NOMO-1 treated with DMSO at 0.1 percent for 48 hours (cell line): ENCODE data around the gene IQCN.

Source experiments
- DNase-seq: peaks from one replicate; lab custom pipeline; 2025; ENCODE audit not compliant: unreplicated experiment; lab: John Stamatoyannopoulos, UW

Gene IQCN, protein sequence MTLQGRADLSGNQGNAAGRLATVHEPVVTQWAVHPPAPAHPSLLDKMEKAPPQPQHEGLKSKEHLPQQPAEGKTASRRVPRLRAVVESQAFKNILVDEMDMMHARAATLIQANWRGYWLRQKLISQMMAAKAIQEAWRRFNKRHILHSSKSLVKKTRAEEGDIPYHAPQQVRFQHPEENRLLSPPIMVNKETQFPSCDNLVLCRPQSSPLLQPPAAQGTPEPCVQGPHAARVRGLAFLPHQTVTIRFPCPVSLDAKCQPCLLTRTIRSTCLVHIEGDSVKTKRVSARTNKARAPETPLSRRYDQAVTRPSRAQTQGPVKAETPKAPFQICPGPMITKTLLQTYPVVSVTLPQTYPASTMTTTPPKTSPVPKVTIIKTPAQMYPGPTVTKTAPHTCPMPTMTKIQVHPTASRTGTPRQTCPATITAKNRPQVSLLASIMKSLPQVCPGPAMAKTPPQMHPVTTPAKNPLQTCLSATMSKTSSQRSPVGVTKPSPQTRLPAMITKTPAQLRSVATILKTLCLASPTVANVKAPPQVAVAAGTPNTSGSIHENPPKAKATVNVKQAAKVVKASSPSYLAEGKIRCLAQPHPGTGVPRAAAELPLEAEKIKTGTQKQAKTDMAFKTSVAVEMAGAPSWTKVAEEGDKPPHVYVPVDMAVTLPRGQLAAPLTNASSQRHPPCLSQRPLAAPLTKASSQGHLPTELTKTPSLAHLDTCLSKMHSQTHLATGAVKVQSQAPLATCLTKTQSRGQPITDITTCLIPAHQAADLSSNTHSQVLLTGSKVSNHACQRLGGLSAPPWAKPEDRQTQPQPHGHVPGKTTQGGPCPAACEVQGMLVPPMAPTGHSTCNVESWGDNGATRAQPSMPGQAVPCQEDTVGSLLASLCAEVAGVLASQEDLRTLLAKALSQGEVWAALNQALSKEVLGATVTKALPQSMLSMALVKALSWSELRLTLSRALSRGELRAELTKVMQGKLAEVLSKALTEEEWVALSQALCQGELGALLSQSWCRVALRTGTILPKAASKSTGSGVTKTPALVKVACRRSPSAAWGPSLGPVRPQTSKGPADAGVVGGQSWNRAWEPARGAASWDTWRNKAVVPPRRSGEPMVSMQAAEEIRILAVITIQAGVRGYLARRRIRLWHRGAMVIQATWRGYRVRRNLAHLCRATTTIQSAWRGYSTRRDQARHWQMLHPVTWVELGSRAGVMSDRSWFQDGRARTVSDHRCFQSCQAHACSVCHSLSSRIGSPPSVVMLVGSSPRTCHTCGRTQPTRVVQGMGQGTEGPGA (N-terminal part only)

GRCh38 chr19:18274219-18274780, at the start of gene IQCN:
IQCN (minus strand) TSS chr19:18274452; CDS start chr19:18269478, 4,974 bp downstream.
- DNase-seq, result peak; percentile 29

DNA sequence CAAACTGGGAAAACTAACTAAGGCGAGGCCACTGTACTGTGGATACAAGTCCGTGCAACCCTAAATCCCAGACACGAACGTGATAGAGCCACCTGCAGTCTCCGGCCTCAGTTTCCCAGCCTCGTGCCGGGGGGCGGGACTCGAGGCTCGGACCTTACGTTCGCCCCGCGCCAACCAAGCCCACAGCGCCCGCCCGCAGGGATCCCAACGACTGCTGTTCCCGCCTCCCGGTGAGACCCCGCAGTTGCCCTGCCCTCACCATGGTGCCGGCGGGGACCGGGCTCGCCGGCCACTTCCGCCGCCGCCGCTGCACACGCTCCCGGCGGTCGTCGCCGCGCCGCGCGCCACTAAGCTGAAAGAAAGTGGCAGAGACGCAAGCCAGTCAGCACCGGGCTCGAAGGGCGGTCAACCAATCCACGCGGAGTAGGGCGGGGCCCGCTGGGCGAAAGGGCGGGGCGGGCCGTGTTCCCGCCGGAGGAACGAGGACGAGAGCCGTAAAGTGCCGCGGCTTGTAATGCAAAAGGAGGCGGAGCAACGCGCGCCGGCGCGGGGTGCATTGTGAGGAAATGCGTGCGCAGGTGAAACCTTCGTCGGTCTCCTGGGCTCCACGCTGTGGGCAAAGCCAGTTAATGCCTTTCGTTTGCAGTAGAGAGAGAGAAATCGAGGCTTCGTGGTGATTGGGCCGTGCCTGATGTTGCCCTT, 48.7 kb upstream of the IQCN start, which contains the start of gene LSM4:
Gene LSM4 (minus strand): TSS at position 318 of the 702 bp plus-strand sequence. CDS start 56 bp downstream, at position 262.
- peak; percentile 98 for DNase-seq

DNA sequence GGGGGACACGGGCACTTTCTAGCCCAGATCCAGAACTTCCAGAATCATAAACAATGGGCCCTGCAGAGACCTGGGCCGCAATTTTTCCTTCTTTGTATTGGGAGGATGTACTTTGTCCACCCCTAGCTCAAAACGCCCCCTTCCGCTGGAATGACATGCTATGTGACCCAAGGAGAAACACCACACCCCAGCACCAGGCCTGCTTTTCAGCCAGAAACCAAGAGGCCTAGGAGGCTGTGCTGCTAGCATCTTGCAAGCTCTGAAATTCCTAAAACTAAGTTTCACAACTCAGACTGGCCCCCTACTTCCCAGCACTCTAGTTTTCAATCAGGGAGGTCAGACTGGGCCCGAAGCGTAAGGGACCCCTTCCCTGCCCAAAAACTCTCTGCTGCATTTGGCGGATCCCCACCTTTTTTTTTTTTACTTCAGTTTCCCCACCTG, 48.1 kb upstream of the IQCN start:
- DNase-seq, result peak; percentile 50

GRCh38 chr19:18321734-18322102, 47.5 kb upstream of the IQCN start:
- peak; percentile 59 for DNase-seq

DNA sequence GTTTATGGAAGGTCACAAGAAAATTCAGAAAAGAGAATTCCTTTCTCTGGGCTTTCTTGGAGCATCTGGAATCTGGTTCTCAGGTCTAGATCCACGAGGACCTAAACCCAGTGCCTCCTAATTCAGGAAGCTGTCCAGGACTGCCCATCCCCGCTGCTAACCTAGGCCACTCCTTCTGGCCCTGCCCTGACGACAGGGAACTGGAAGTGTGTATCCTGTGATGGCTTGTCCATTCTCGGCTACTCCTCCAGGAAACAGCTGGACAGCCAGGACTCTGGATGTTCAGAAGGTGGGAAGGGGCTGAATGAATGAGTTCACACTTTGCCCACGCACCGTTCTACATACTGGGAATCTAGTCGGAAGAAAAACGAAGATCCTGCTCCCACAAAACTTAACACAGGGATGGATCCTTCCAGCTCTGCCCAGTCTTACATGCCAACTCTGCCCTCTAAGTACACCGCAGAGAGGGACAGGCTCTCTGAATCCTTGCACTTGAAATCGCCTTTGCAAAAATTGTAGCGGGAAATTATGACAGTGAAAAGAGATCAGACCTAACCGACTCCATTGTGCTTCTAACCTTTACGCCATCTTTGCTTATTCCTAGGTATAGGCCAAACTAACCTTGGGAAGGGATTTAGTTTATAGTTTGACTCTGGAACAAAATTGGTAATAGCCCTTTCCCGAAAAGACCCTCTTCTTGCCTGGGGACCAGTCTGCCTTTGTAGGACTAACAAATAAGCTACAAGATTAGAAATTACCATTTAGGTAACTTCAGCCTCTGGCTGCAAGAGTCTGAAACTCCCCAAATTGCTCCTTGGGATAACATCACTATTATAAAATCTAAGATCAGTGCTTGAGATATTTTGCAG, 46.8 kb upstream of the IQCN start:
- DNase-seq, result no peak

DNA sequence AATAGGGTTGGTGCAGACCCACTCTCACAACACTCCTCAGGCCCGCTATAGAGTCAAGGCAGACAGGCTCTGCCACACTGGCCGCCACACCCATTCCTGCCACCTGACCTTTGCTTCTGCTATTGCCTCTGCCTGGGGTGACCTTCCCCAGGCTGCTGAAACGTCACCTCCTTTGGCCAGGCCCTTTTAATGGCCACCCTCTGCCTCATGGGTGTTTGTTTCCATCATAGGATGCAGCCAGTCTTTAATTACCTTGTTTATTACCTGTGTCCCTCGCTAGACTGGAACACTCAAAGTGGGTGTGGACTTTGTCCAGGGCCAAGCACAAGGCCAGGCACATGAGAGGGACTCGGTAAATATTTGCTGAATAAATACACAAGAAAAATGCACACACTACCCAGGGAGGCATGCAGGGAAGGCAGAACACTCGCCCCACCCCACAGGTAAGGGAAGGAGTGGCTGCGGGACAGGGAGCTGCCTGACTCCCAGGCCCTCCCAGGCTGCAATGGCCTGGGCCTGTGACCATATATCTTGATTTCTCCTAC, 45.4 kb upstream of the IQCN start:
- no peak for DNase-seq

DNA sequence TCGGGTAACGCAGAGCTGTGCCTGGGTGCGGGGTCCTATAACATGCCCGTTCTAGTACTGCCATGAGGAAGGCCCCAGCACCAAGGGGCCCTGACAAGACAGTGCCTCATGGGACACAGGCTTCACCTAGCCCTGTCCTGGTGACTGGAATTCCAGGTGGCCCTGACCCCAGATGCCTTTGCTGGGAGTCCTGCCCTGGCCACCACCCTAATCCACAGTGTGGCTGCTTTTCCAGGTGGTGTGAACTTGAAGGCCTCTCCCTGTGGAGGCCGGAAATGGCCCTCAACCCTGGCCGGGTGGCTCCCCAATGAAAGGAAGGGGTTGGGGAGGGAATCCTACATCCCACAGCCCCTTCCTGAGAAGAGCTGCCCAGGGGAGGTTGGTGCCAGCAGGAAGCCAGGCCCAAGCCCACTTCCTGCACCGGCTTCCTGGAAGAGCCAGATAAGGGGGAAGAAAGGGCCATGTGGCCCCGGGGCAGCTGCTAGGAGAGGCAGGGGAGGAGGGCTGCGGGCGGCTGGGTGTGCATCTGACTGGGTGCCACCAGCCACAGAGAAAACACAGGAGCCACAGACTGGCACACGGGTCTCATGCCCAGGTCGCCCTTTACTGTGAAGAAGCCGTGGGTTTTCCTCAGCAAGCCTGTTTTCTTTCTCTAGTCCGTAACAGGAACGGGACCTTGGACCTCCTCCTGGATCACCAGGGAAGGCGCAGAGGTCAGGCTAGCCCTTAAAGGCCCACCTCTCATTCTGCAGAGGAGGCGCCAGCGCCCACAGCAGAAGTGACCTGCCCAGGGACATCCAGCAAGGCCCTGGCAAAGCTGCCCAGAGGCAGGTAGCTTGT, 43.9 kb upstream of the IQCN start:
- DNase-seq, result no peak

DNA sequence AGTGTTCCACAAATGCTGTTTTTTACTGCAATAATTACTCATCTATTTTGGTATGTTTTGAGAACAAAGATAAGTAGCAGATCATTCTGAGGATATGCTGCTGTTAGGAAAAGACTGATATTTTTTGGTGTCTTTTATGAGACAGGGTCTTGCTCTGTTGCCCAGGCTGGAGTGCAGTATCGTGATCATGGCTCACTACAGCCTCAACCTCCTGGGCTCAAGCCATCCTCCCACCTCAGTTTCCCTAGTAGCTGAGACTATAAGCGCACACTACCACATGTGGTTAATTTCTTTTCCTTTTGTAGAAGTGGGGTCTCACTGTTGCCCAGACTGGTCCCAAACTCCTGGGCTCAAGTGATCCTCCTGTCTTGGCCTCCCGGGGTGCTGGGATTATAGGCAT, 39.1 kb upstream of the IQCN start:
- DNase-seq, result no peak

GRCh38 chr19:18312092-18312534, 37.9 kb upstream of the IQCN start:
- DNase-seq, result no peak

GRCh38 chr19:18311502-18312091, 37.3 kb upstream of the IQCN start:
- DNase-seq, result no peak

DNA sequence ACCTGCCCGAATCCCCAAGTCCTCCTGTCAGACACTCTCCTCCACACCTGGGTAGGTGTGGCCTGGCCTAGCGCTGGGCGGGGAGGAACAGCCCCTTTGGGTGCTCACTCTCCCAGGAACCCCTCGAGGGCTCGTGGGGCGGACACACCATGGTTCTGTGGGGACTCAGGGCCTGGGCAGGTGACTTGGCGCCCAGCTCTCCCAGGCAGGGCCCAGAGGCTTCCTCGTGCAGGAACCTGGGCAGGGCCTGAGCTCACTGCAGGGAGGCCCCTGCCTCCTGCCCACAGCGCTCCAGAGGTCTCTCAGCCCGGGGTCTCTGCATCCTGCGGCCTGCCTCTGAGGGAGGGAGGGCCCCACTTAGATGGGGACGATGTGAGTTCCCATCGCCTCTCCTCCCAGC, 36.7 kb upstream of the IQCN start:
- DNase-seq, result no peak

DNA sequence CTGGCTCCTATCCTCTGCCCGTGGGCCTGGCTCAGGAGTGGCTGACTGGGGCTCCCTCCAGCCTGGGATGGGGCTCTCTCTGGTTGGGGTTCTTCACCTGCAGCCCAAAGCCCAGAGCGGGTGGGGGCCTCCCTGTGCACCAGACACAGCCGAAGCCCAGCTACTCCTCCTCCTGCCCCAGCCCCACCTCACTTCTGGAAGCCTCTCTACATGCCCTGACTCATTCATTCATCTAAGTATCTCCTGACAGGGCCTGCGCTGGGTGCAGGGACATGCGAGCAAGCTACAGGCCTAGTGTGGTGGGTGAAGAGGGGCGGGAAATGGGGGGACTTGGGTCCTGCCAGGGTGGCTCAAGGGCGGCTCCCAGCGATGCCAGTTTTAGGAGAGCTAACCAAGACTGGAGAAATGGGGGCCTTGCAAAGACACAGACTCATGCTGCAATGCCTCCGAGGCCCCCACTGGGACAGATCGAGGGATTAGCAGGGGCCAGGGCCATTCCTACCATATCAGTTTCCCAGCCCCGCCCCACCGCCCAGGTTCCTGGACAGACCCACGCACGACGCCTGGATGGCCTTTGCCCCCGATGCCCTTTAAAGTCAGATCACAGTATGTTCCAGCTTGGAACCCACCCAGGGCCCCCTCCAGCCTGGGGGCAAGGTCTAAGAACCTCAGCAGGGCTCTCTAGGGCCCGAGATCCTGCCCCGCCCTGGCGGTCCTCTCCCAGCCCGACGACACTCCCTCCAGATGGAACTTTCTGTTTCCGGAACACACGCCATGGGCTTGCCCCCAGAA, 36.1 kb upstream of the IQCN start:
- DNase-seq, result no peak

DNA sequence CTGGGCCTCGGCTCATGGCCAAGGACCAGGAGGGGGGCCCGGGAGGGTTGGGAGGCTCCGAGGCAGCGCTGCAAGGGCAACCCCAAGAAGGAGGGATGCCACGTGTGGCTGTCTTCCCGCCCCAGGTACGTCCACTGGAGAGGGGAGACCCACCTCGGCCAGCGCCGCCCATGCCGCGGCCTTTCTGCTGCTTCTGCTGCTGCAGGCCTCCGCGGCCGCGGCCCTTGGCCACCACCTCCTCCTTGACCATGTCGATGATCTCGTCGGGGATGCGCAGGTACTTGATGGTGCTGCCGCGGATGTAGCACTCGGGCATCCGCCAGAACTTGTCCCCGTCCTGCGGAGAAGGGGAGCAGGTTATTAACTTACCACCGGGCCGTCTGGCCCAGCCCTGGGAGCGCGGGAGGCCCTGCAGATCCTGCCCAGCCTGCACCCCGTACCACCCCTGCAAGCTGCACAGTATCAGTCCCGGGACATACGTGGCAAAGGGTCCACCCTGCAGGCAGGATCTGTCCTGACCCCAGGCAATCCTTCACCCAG, 35.3 kb upstream of the IQCN start:
- no peak for DNase-seq

DNA sequence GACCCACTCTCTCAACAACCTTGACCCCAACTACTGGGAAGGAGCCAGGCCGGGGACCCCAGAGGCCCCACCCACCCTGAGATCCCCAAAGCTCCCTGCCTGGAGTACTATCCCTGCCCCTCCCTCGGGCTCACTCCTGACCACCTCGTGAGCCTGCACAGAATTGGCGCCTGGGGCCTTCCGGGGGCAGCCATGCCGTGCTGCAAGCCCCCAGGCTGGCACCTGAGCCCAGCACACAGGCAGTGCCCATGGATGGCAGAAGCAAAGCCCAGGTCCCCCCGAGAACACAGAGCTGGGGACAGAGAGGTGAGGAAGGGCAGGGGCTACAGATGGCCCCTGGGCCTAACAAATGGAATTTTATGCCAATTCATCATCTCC, 34.7 kb upstream of the IQCN start:
- no peak for DNase-seq

DNA sequence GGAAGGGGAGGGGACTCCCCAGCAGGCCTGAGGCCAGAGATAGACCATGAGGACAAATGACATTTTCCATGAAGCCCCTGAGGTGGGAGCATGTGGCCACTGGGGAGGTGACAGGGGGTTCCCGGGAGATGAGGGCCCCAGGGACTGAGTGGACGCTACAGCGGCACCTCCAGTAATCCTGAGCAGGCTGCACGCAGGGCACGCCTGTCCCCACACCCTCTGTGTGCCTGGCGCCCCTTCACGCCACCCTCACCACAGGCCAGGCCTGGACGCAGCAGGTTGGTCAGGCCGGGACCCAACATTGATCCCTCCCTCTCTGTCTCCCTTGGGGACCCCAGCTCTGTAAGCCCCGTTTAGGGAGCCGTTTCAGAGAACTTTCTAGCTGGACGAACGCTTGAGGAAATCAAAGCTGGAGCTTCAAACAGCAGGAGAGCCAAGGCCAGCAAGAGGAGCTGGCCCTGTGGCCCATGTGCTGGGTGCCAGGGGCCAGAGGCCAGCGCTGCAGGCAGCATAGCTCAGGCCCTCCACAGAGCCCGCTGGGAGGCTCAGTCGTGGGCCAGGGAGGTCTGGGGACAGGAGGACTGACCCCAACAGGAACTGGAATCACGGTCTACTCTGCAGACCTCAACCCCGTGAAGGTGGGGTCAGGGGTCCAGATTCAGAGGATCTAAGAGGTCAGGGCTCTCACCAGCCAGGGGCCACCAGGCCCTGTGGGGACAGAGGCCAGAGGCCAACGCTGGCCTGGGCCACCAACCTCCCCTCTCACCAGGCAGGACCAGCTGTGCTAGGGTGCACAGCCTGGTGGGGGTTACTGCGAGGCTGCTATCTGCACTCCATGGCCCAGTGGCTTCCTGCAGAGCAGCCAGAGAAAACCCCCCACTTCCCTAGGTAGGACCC, 34.0 kb upstream of the IQCN start:
- DNase-seq, result no peak

DNA sequence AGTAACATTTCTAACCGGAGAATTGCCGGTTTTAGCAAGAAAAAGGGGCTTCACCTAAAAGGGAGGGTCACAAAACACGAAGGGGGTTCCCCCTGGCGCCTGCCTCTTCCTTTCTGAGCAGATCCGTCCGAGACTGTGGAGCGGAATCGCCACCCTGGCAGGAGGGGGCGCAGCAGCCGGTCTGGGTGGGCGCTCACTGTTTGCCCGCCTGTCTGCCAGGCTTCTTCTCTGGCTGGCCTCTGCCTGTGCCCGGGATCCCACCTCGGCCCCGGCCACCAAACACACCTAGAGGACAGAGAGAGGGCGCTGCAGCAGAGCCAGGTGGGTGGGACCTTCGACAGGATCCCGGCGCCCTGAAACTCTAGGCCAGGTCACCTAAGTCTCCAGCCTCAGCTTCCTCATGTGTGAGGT, 33.0 kb upstream of the IQCN start:
- DNase-seq, result no peak
